ENCODE measurements around the gene FAM107B. TPM values are rescaled to one million over a fixed set of nuclear protein-coding genes. Genes with fewer than 3 reads are reported as not detected.

The FAM107B gene
- total RNA-seq, 1 experiment from 2014 or later = 41.6 TPM

DNA sequence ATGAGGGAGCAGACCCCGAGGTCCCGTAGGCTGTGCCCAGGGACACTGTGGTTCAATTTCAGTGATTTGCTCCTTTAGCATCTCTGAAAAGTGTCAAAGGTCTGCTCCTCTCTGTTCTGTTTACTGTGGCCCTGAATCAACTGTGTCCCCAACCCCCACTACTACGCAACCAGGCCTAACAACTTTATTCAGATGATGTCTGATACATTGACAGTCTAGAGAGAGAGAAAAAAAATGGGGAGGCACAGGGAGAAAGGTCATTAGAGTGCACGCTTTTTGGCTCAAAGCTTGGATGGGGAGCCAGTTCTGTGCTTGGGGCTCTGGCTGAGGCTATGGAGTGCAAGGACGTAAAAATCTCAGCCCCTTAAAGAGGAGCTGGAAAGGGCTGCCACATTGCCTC lies 77.9 kb downstream of the FAM107B start:
- no peak for TF ChIP-seq ZNF274 (IDR thresholded peaks at IDR 0.05; ENCODE audit: low read depth, low read length)
- TF ChIP-seq JUND (IDR thresholded peaks at IDR 0.05) = no peak
- TF ChIP-seq ATF3 (IDR thresholded peaks at IDR 0.05) = no peak
- TF ChIP-seq YY1 (IDR thresholded peaks at IDR 0.05; ENCODE audit: extremely low read depth, insufficient replicate concordance, low read depth, low read length) = no peak
- no peak for TF ChIP-seq SIN3A (IDR thresholded peaks at IDR 0.05; ENCODE audit: low read depth)
- no peak for TF ChIP-seq EZH2 (IDR thresholded peaks at IDR 0.05)
- no peak for TF ChIP-seq CBX3 (IDR thresholded peaks at IDR 0.05; ENCODE audit: low read depth)
- no peak for TF ChIP-seq SP1 (IDR thresholded peaks at IDR 0.05; ENCODE audit: low read depth)
- H3K9me3 ChIP-seq (ENCODE audit: control insufficient read depth in 1 of 2, insufficient read depth in 1 of 2, low read depth in 1 of 2, low read length in 2 of 2) = no peaks in the 10 kb centered on the region
- no peak overlapping the region for H3K4me3 ChIP-seq (replicated peaks in 1 of 2; ENCODE audit: low read depth in 1 of 2, low read length in 2 of 2)
- no peaks in the 10 kb centered on the region for H3K9me2 ChIP-seq (ENCODE audit: insufficient read depth)
- H3K27ac ChIP-seq (ENCODE audit: low read depth, low read length) = no peak overlapping the region
- no peaks in the 10 kb centered on the region for H3K27me3 ChIP-seq (ENCODE audit: insufficient read depth, low read length)
- intact Hi-C loops (cut with micrococcal nuclease) = no loop called here
- POLR2A ChIA-PET = no interaction called here
- no peak overlapping the region for H3K4me2 ChIP-seq (ENCODE audit: low read length)
- H3K4me1 ChIP-seq (ENCODE audit: control insufficient read depth in 1 of 2, insufficient read depth in 2 of 2, low read length in 2 of 2) = no peaks in the 10 kb centered on the region
- no peaks in the 10 kb centered on the region for H3K36me3 ChIP-seq (ENCODE audit: control insufficient read depth in 1 of 2, insufficient read depth in 2 of 2, low read length in 2 of 2)
- H2AFZ ChIP-seq (ENCODE audit: low read depth, low read length, poor library complexity, severe bottlenecking) = no peak overlapping the region
- DNase-seq (ENCODE audit: low read depth, low spot score) = no peak
- CTCF ChIA-PET = no interaction called here
- ATAC-seq = no peak
- H3K79me2 ChIP-seq (ENCODE audit: insufficient read depth, low read length) = no peaks in the 10 kb centered on the region
- no peaks in the 10 kb centered on the region for H4K20me1 ChIP-seq (ENCODE audit: insufficient read depth)
- RAD21 ChIA-PET (ENCODE audit: low non-redundant PET in 1 of 2, low total read pairs in 2 of 2, uncharacterized antibody in 2 of 2, unreplicated experiment in 2 of 2) = no interaction called here
- H3K9ac ChIP-seq (ENCODE audit: low read length) = no peak overlapping the region
- BruUV-seq (replicated peaks) = no TSS peak

- RAD21 ChIA-PET (ENCODE audit: low non-redundant PET in 1 of 2, low total read pairs in 2 of 2, uncharacterized antibody in 2 of 2, unreplicated experiment in 2 of 2) = no interaction called here
- TF ChIP-seq YY1 (IDR thresholded peaks at IDR 0.05; ENCODE audit: extremely low read depth, insufficient replicate concordance, low read depth, low read length) (no peak), CEBPB (IDR thresholded peaks at IDR 0.05; ENCODE audit: low read depth) (no peak), ATF3 (IDR thresholded peaks at IDR 0.05) (no peak), SIN3A (IDR thresholded peaks at IDR 0.05; ENCODE audit: low read depth) (no peak), TCF7L2 (IDR thresholded peaks at IDR 0.05; ENCODE audit: borderline replicate concordance, extremely low read depth, insufficient read depth, insufficient read length) (no peak), ELF1 (IDR thresholded peaks at IDR 0.05; ENCODE audit: borderline replicate concordance, low read depth) (no peak), SRF (IDR thresholded peaks at IDR 0.05; ENCODE audit: low read depth) (no peak), ZFX (IDR thresholded peaks at IDR 0.05) (no peak), ZNF274 (IDR thresholded peaks at IDR 0.05; ENCODE audit: low read depth, low read length) (no peak), CTCF (IDR thresholded peaks at IDR 0.05 in 2 of 3, conservative IDR thresholded peaks at IDR 0.05 in 1 of 3; ENCODE audit: borderline replicate concordance in 1 of 3, insufficient read depth in 1 of 3, low read depth in 2 of 3, low read length in 2 of 3) (no peak)
- TF ChIP-seq, protein P1, sequence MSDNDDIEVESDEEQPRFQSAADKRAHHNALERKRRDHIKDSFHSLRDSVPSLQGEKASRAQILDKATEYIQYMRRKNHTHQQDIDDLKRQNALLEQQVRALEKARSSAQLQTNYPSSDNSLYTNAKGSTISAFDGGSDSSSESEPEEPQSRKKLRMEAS (IDR thresholded peaks at IDR 0.05) = no peak
- TF ChIP-seq, protein P2, sequence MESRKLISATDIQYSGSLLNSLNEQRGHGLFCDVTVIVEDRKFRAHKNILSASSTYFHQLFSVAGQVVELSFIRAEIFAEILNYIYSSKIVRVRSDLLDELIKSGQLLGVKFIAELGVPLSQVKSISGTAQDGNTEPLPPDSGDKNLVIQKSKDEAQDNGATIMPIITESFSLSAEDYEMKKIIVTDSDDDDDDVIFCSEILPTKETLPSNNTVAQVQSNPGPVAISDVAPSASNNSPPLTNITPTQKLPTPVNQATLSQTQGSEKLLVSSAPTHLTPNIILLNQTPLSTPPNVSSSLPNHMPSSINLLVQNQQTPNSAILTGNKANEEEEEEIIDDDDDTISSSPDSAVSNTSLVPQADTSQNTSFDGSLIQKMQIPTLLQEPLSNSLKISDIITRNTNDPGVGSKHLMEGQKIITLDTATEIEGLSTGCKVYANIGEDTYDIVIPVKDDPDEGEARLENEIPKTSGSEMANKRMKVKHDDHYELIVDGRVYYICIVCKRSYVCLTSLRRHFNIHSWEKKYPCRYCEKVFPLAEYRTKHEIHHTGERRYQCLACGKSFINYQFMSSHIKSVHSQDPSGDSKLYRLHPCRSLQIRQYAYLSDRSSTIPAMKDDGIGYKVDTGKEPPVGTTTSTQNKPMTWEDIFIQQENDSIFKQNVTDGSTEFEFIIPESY (IDR thresholded peaks at IDR 0.05; ENCODE audit: extremely low read depth, insufficient replicate concordance, low read length) = no peak
Observed at GRCh38 chr10:14695847-14696480, 78.7 kb downstream of the FAM107B start.

More at GRCh38 chr10:14695847-14696480, 78.7 kb downstream of the FAM107B start:
- POLR2A ChIA-PET = no interaction called here
- H3K9ac ChIP-seq (ENCODE audit: low read length) = no peak overlapping the region
- CTCF ChIA-PET = no interaction called here
- H4K20me1 ChIP-seq (ENCODE audit: insufficient read depth) = no peaks in the 10 kb centered on the region
- H3K9me2 ChIP-seq (ENCODE audit: insufficient read depth) = no peaks in the 10 kb centered on the region
- no TSS peak for BruUV-seq (replicated peaks)
- no peak for DNase-seq (ENCODE audit: low read depth, low spot score)
- no peak for ATAC-seq
- H3K27ac ChIP-seq (ENCODE audit: low read depth, low read length) = no peak overlapping the region
- no peak overlapping the region for H3K4me2 ChIP-seq (ENCODE audit: low read length)
- no peaks in the 10 kb centered on the region for H3K4me1 ChIP-seq (ENCODE audit: control insufficient read depth in 1 of 2, insufficient read depth in 2 of 2, low read length in 2 of 2)
- intact Hi-C loops (cut with micrococcal nuclease) = no loop called here
- no peaks in the 10 kb centered on the region for H3K79me2 ChIP-seq (ENCODE audit: insufficient read depth, low read length)
- H3K27me3 ChIP-seq (ENCODE audit: insufficient read depth, low read length) = no peaks in the 10 kb centered on the region
- H2AFZ ChIP-seq (ENCODE audit: low read depth, low read length, poor library complexity, severe bottlenecking) = no peak overlapping the region
- H3K9me3 ChIP-seq (ENCODE audit: control insufficient read depth in 1 of 2, insufficient read depth in 1 of 2, low read depth in 1 of 2, low read length in 2 of 2) = no peaks in the 10 kb centered on the region
- H3K4me3 ChIP-seq (replicated peaks in 1 of 2; ENCODE audit: low read depth in 1 of 2, low read length in 2 of 2) = no peak overlapping the region
- no peaks in the 10 kb centered on the region for H3K36me3 ChIP-seq (ENCODE audit: control insufficient read depth in 1 of 2, insufficient read depth in 2 of 2, low read length in 2 of 2)
